WERI-Rb-1 (cell line): ENCODE data around the gene SPEM3.

Experiments
- DNase-seq: peaks from one replicate; pipeline ENCODE4 v3.0.0-alpha.2; 2020
- H3K27ac ChIP-seq: fragments of 250-450 bp; sonication (Bioruptor Pico); 2 replicates; pipeline ENCODE4 v1.5.1; 2020; ENCODE audit warnings: mild to moderate bottlenecking, moderate library complexity
- H3K27me3 ChIP-seq: fragments of 250-450 bp; sonication (Bioruptor Pico); 2 replicates; pipeline ENCODE4 v1.5.1; 2021; ENCODE audit warnings: mild to moderate bottlenecking, low read depth, moderate library complexity; ENCODE audit not compliant: insufficient read depth, severe bottlenecking
- H3K36me3 ChIP-seq: fragments of 250-450 bp; sonication (Bioruptor Pico); 2 replicates; pipeline ENCODE4 v1.5.1; 2020; ENCODE audit warnings: mild to moderate bottlenecking, moderate library complexity
- H3K4me3 ChIP-seq: 2 replicates; pipeline ENCODE4 v1.5.1; 2011; ENCODE audit warnings: low read depth, mild to moderate bottlenecking, control low read depth, low read length
- H3K9me3 ChIP-seq: fragments of 250-450 bp; sonication (Bioruptor Pico); 2 replicates; pipeline ENCODE4 v1.5.1; 2021; ENCODE audit warnings: mild to moderate bottlenecking, moderate library complexity; ENCODE audit not compliant: severe bottlenecking
- CTCF ChIP-seq: IDR thresholded peaks from 2 replicates; pipeline ENCODE4 v1.5.1; 2011; ENCODE audit warnings: low read depth, mild to moderate bottlenecking, control low read depth, inconsistent platforms, low read length

SPEM3 gene

GRCh38 chr17:7398612-7399011, 30.0 kb upstream of the SPEM3 start:
- no peak for DNase-seq
- H3K27me3 ChIP-seq: no peaks in the 10 kb centered on the region
- no peak for TF ChIP-seq CTCF
- no peak overlapping the region for H3K4me3 ChIP-seq
- H3K27ac ChIP-seq: no peak overlapping the region
- H3K36me3 ChIP-seq: 0 out of 2 replicates have a peak, but pooled peaks cover 2% of the 10 kb centered on the region
- H3K9me3 ChIP-seq: no peaks in the 10 kb centered on the region

GRCh38 chr17:7403043-7403726, 25.5 kb upstream of the SPEM3 start:
- peak overlapping the region; percentile 85 for H3K27ac ChIP-seq
- DNase-seq: peak; percentile 73
- H3K27me3 ChIP-seq: no peaks in the 10 kb centered on the region
- H3K9me3 ChIP-seq: no peaks in the 10 kb centered on the region
- TF ChIP-seq CTCF: no peak
- H3K36me3 ChIP-seq: 0 out of 2 replicates have a peak, but pooled peaks cover 2% of the 10 kb centered on the region
- peak overlapping the region; percentile 76 for H3K4me3 ChIP-seq

- Histone ChIP-seq H3K27ac (peak overlapping the region; percentile 85), H3K36me3 (peaks cover 4% of the 10 kb centered on the region; the same call in 1 of the 2 replicates), H3K4me3 (peak overlapping the region; percentile 76), H3K27me3 (no peaks in the 10 kb centered on the region), H3K9me3 (no peaks in the 10 kb centered on the region)
- no peak for TF ChIP-seq CTCF
- DNase-seq: no peak
Observed at GRCh38 chr17:7403727-7403976, 25.0 kb upstream of the SPEM3 start.

- no peaks in the 10 kb centered on the region for H3K9me3 ChIP-seq
- H3K27ac ChIP-seq: peak within 1 kb of the TSS; percentile 85
- H3K36me3 ChIP-seq: peaks cover 9% of the 10 kb centered on the region; the same call in 1 of the 2 replicates
- DNase-seq: peak; percentile 98
- H3K27me3 ChIP-seq: no peaks in the 10 kb centered on the region
- no peak for TF ChIP-seq CTCF
- H3K4me3 ChIP-seq: peak within 1 kb of the TSS; percentile 89
Observed at GRCh38 chr17:7403977-7404736, 24.5 kb upstream of the SPEM3 start, which contains the start of gene TMEM256. Gene TMEM256, minus strand, starts transcription at chr17:7404097. Its CDS starts 13 bp downstream, at chr17:7404084.

- Histone ChIP-seq H3K9me3 (no peaks in the 10 kb centered on the region), H3K27me3 (no peaks in the 10 kb centered on the region), H3K27ac (peak overlapping the region; percentile 85), H3K4me3 (peak overlapping the region; percentile 89), H3K36me3 (peaks cover 16% of the 10 kb centered on the region)
- peak; percentile 64 for DNase-seq
- no peak for TF ChIP-seq CTCF
Observed at GRCh38 chr17:7404737-7405349, 23.8 kb upstream of the SPEM3 start.
